Measurements from ENCODE around the gene AK4. TPM values are rescaled to one million over a fixed set of nuclear protein-coding genes. Genes with fewer than 3 reads are reported as not detected.

The AK4 gene
- total and polyA plus RNA-seq, 2 of the 4 experiments (the other 2 are of a cell fraction) = 12.4 to 30.3 TPM

GRCh38 chr1:65167586-65168242 lies 19.7 kb downstream of the AK4 start:
- H3K56ac ChIP-seq (ENCODE audit: extremely low read depth, insufficient read depth, low read length) = no peak overlapping the region
- no peak overlapping the region for H3K4me2 ChIP-seq (ENCODE audit: low read depth, low read length)
- H3K9me3 ChIP-seq (ENCODE audit: control insufficient read depth, insufficient read depth, low read length) = no peaks in the 10 kb centered on the region
- no peak overlapping the region for H4K91ac ChIP-seq (ENCODE audit: insufficient read depth, low read depth, low read length)
- H3K4ac ChIP-seq (ENCODE audit: low read depth, low read length) = no peak overlapping the region
- no peaks in the 10 kb centered on the region for H3K27me3 ChIP-seq (ENCODE audit: control insufficient read depth, insufficient read depth, low read length)
- CTCF ChIA-PET = interaction anchor here (0.6 kb wide), 1 partner anchor 510 kb away, joined by 5 read pairs; no protein-coding TSS in a partner anchor
- WGBS, 2 experiments (ENCODE audit: extremely low coverage in 2 of 2, insufficient read length in 1 of 2) = no CpG with 5 or more reads among the region's 5 CpGs
- H3K9ac ChIP-seq (ENCODE audit: low read depth, low read length) = no peak overlapping the region
- no peaks in the 10 kb centered on the region for H3K4me1 ChIP-seq (ENCODE audit: control insufficient read depth, insufficient read depth, low read length)
- H3K79me1 ChIP-seq (ENCODE audit: low read depth in 1 of 2, low read length in 2 of 2) = peaks cover 0 to 32% of the 10 kb centered on the region in 2 experiments; a peak in 1 of 4 replicates
- H4K5ac ChIP-seq (ENCODE audit: low read depth, low read length) = no peak overlapping the region
- POLR2A ChIA-PET (ENCODE audit: unreplicated experiment) = no interaction called here
- no peaks in the 10 kb centered on the region; the same call in 1 of the 2 replicates for H3K36me3 ChIP-seq (ENCODE audit: control insufficient read depth, insufficient read depth, low read length)
- BruUV-seq (replicated peaks) = no TSS peak
- H2BK15ac ChIP-seq (ENCODE audit: low read depth, low read length) = no peak overlapping the region
- no peak overlapping the region for H3K18ac ChIP-seq (ENCODE audit: low read depth, low read length)
- H3K23ac ChIP-seq (ENCODE audit: low read depth, low read length) = no peak overlapping the region
- TF ChIP-seq CEBPB (IDR thresholded peaks at IDR 0.05; ENCODE audit: low read depth, low read length) (no peak), MAFK (IDR thresholded peaks at IDR 0.05; ENCODE audit: low read depth, low read length) (no peak), SMC3 (IDR thresholded peaks at IDR 0.05; ENCODE audit: low read depth, low read length) (no peak), ELK1 (IDR thresholded peaks at IDR 0.05; ENCODE audit: borderline replicate concordance, low read depth, low read length) (no peak), CTCF (conservative IDR thresholded peaks at IDR 0.05; ENCODE audit: low read depth, low read length) (no peak)
- in situ Hi-C loops (cut with MboI; ENCODE audit: low sequenced_read_pairs) = no loop called here
- no peak overlapping the region for H2BK20ac ChIP-seq (ENCODE audit: low read depth, low read length)
- H3K4me3 ChIP-seq (ENCODE audit: insufficient read depth, low read depth, low read length) = no peak overlapping the region
- H4K8ac ChIP-seq (ENCODE audit: low read depth in 2 of 2, low read length in 2 of 2) = no peak overlapping the region
- H2AK5ac ChIP-seq (ENCODE audit: low read depth, low read length) = no peak overlapping the region
- H2AFZ ChIP-seq (replicated peaks; ENCODE audit: low read length, poor library complexity) = no peak overlapping the region
- H2BK5ac ChIP-seq (ENCODE audit: low read depth, low read length, poor library complexity, severe bottlenecking) = no peak overlapping the region
- no peak overlapping the region for H3K27ac ChIP-seq (ENCODE audit: insufficient read depth, low read length)
- no peak overlapping the region for H2BK120ac ChIP-seq (ENCODE audit: low read depth, low read length)
- no peak overlapping the region for H2AK9ac ChIP-seq (replicated peaks; ENCODE audit: low read depth, low read length, poor library complexity)
- H3K14ac ChIP-seq (replicated peaks; ENCODE audit: low read depth, low read length) = no peak overlapping the region
- H3K9me1 ChIP-seq (ENCODE audit: insufficient read depth, low read length) = no peaks in the 10 kb centered on the region
- dilution Hi-C loops (cut with HindIII; ENCODE audit: low sequenced_read_pairs, unreplicated experiment) = no loop called here
- DNase-seq (no peak), ATAC-seq (ENCODE audit: low read depth) (no peak)
- intact Hi-C loops (cut with micrococcal nuclease) = no loop called here
- peaks cover 5% of the 10 kb centered on the region; the same call in 1 of the 2 replicates for H4K20me1 ChIP-seq (ENCODE audit: insufficient read depth, low read length)

Data from IMR-90 (cell line).